Measurements from ENCODE around the gene F2RL3.
A peak's percentile ranks its signal among the peaks of the same experiment; 100 is the strongest.

Gene F2RL3

DNA sequence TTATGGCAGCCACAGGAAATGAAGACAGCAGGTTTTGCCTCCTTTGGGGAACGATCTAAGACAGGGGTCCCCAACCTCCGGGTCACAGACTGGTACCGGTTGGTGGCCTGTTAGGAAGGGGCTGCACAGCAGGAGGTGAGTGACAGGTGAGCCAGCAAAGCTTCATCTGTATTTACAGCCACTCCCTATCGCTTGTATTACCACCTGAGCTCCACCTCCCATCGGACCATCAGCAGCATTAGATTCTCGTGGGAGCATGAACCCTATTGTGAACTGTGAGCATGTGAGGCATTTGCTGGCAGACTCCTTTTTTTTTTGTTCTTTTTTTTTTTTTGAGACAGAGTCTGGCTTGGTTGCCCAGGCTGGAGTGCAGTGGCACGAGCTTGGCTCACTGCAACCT, 22.2 kb downstream of the F2RL3 start:
- DNase-seq, result no peak
- no peak for TF ChIP-seq POLR2A (IDR thresholded peaks at IDR 0.05; ENCODE audit: low read length)
- no peak for TF ChIP-seq GATA1 (IDR thresholded peaks at IDR 0.05; ENCODE audit: low read depth, low read length)

DNA sequence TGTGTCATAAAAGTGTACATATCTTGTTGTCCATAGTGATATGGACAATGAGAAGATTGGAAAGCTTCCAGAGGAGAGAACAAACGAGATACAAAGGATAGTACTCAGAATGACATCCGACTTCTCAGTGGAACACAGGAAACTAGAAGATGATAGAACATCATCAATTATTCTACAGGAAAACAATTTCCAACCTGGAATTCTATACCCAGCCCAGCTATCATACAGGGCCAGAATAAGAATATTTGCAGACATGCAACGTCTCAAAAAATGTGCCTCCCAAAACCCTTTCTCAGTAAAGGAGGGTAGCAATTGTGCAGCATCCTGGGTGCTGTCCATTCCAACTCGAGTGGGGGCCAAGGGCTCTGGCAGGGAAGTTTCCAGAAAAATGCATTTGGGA, 24.0 kb downstream of the F2RL3 start:
- no peak for DNase-seq
- TF ChIP-seq GATA1 (IDR thresholded peaks at IDR 0.05; ENCODE audit: low read depth, low read length) (no peak), POLR2A (IDR thresholded peaks at IDR 0.05; ENCODE audit: low read length) (no peak)

DNA sequence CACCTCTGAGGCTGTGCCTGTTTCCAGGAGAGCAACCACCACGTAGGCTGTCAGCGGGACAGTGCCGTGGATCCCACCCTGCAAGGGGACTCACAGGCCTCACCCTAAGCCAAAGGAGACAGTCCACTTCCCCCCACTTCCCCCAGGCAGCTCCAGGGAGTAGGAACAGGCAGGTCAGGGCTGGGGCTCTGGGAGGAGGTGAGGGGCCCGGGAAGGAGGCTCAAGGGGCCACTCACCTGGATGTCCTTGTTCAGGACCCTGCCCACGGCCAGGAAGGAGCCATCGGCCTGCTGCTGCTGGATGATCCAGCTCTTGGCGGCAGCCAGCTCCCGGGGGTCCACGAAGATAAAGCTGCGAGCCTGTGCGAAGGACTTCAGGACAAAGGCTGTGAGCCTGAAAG, 25.6 kb downstream of the F2RL3 start:
- DNase-seq, result no peak
- TF ChIP-seq GATA1 (IDR thresholded peaks at IDR 0.05; ENCODE audit: low read depth, low read length) (no peak), POLR2A (IDR thresholded peaks at IDR 0.05; ENCODE audit: low read length) (no peak)

DNA sequence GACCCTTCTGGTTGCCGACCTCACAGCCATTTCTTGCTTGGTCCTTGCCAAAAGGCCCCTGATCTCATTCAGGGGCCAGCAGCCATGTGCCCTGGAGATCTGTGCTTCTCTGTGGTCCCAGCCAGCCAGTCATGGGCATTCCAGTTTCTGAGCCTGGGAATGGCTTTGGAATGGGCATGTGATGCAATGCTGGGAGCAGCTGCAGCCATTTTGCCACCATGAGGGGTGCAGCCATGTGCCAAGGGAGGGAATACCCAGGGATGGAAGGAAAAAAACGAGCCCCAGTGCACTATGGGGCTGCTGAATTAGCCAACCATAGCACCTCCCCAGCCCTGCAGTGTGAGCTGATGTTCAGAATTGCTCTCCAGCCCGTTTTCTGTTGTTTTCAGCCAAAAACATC, 26.3 kb downstream of the F2RL3 start:
- no peak for DNase-seq
- TF ChIP-seq GATA1 (IDR thresholded peaks at IDR 0.05; ENCODE audit: low read depth, low read length), result no peak
- no peak for TF ChIP-seq POLR2A (IDR thresholded peaks at IDR 0.05; ENCODE audit: low read length)

DNA sequence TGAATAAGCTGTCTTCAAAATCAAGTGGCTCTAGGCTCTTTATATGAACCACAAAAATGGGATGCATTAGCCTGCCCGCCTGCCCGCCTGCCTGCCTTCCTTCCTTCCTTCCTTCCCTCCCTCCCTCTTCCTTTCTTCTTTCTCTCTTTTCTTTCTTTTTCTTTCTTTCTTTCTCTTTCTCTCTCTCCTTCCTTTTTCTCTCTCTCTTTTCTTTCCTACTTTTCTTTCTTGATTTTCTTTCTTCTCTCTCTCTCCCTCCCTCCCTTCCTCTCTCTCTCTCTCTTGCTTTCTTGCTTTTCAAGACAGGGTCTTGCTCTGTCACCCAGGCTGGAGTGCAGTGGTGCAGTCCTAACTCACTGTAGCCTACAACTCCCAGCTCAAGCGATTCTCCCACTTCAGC, 26.9 kb downstream of the F2RL3 start:
- TF ChIP-seq GATA1 (IDR thresholded peaks at IDR 0.05; ENCODE audit: low read depth, low read length) (no peak), POLR2A (IDR thresholded peaks at IDR 0.05; ENCODE audit: low read length) (no peak)
- DNase-seq, result no peak

DNA sequence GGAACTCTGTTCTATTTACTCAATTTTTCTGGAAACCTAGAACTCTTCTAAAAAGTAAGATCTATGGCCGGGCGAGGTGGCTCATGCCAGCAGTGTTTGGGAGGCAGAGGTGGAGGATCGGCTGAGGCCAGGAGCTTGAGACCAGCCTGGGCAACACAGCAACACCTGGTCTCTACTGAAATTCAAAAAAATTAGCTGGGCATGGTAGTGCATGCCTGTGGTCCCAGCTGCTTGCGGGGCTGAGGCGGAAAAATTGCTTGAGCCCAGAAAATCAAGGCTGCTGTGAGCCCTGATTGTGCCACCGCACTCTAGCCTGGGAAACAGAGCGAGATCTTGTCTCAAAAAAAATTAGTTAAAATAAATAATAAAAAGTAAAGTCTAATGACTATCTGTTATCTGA, 28.6 kb downstream of the F2RL3 start:
- no peak for DNase-seq
- TF ChIP-seq GATA1 (IDR thresholded peaks at IDR 0.05; ENCODE audit: low read depth, low read length) (no peak), POLR2A (IDR thresholded peaks at IDR 0.05; ENCODE audit: low read length) (no peak)

DNA sequence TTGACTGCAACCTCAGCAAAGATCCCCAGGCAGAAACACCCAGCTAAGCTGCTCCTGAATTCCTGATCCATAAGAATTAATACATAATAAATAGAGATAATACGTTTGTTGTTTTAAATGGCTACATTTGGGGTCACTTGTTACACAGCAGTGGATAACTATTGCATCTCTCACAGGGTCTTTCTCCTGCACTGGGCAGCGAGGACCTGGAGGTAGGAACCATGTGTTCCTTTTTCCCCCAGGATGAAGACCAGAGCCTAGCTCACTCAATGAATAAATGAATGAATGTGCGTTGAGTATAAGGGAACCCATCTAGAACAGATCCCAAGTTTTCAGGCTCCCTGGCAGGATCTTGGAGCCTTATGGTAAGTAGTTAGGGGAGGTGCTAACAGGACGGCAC, 30.7 kb downstream of the F2RL3 start:
- DNase-seq, result no peak

DNA sequence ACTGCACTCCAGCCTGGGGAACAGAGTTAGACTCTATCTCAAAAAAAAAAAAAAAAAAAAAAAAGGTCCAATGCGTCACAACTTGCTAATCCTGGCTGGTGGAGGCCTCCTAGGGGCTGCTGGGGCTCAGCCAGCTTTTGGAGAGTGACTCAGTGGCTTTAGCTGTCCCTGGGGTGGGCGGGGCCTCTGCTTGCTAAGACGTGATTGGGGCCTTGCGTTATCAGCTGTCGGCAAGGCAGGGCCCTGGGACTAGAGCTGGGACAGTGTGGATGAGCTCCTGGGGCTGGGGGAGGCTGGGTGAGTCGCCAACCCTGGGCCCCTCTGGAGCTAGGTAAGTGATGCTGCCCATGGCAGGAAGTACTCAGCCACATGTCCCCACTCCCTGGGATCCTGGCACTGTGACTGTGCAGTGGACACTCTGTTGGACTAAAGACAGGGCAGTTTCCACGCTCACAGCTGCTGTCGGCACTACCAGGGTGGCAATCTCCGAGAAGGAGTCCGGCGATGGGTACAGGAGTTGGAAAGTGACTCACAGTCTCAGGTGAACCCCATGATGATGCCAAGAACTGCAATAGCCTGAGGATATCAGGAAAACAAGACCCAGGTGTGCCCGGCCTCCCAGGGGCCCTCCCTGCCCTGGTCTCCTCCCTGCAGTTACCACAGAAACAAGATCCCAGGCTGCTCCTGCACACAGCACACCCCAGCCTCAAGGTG, 32.2 kb downstream of the F2RL3 start:
- TF ChIP-seq GATA1 (IDR thresholded peaks at IDR 0.05; ENCODE audit: low read depth, low read length) (no peak), POLR2A (IDR thresholded peaks at IDR 0.05; ENCODE audit: low read length) (no peak)
- DNase-seq, result peak; percentile 78 to 91

More for the DNA sequence above, 30.7 kb downstream of the F2RL3 start:
- no peak for TF ChIP-seq GATA1 (IDR thresholded peaks at IDR 0.05; ENCODE audit: low read depth, low read length)
- no peak for TF ChIP-seq POLR2A (IDR thresholded peaks at IDR 0.05; ENCODE audit: low read length)

DNA sequence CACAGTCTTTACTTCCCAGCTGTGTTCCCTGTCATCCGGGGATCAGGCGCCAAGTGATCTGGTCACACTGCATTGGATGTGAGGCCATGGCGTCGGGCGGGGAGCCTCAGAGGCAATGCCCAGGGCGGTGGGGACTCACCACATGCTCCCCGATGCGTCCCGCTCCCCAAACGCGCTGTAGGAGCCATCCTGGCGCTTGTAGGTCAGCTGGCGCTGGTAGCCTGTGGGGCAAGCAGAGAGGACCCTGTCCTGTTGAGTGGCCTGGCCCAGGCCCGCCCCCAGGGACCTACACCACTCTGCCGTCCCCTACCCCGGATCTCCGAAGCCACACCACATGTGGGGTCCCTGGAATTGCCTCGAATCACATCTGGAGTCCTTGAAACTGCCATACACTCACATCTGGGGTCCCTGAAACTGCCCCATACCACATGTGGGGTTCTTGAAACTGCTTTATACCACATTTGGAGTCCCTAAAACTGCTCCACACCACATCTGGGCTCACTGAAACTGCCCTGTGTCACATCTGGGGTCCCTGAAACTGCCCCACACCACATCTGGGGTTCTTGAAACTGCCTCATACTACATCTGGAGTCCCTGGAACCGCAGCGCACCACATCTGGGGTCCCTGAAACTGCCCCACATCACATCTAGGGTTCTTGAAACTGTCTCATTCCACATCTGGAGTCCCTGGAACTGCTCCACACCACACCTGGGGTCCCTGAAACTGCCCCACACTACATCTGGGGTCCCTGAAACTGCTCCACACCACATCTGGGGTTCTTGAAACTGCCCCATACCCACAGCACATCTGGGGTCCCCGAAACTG, 33.2 kb downstream of the F2RL3 start:
- DNase-seq, result peak in 1 of 2 experiments; percentile 21
- TF ChIP-seq POLR2A (IDR thresholded peaks at IDR 0.05; ENCODE audit: low read length) (no peak), GATA1 (IDR thresholded peaks at IDR 0.05; ENCODE audit: low read depth, low read length) (no peak)

DNA sequence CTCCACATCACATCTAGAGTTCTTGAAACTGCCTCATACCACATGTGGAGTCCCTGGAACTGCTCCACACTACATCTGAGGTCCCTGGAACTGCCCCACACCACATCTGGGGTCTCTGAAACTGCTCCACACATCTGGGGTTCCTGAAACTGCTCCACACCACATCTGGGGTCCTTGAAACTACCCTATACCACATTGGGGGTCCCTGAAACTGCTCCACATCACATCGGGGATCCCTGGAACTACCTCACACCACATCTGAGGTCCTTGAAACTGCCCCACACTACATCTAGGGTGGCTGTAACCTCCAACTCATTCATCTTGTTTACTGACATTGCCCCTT, 33.8 kb downstream of the F2RL3 start:
- TF ChIP-seq GATA1 (IDR thresholded peaks at IDR 0.05; ENCODE audit: low read depth, low read length) (no peak), POLR2A (IDR thresholded peaks at IDR 0.05; ENCODE audit: low read length) (no peak)
- DNase-seq, result no peak

DNA sequence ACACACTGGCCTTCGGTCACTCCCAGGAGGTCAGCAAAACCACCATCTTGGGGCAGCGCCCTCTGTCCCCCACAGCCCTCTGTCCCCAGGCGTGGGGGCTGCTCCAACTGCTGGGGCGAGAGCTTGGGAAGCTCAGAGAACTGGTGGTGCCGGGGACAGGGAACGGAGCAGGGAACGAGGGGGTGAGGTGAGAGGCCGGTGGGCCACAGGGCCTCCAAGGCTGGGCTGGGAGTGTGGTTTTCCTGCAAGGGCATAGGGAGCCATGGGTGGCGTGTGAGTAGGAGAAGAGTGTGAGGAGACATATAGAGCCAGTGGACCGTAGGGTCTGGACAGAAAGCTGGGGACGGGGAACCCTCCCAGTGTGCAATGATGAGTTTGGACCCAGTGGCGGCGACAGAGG, 34.1 kb downstream of the F2RL3 start:
- no peak for DNase-seq
- no peak for TF ChIP-seq POLR2A (IDR thresholded peaks at IDR 0.05; ENCODE audit: low read length)
- no peak for TF ChIP-seq GATA1 (IDR thresholded peaks at IDR 0.05; ENCODE audit: low read depth, low read length)

DNA sequence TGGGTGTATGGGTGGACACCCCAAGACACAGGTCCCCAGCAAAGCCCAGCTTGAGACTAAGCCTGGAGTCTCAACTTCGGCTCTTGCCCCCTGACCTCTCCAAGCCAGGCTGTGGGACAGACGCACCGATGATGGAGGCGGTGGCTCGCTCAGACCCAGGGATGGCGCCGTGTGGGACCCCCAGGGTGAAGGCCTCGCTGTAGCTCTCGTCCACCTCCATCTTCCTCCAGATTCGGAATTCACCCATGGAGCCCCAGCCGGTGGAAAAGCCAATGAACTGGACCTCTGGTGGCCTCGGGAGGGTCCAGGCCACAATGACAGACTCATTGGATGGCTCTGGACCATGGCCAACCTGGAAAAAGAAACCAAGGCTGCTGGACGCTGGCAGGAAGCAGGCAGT, 39.1 kb downstream of the F2RL3 start:
- no peak for TF ChIP-seq GATA1 (IDR thresholded peaks at IDR 0.05; ENCODE audit: low read depth, low read length)
- TF ChIP-seq POLR2A (IDR thresholded peaks at IDR 0.05; ENCODE audit: low read length), result no peak
- DNase-seq, result no peak

DNA sequence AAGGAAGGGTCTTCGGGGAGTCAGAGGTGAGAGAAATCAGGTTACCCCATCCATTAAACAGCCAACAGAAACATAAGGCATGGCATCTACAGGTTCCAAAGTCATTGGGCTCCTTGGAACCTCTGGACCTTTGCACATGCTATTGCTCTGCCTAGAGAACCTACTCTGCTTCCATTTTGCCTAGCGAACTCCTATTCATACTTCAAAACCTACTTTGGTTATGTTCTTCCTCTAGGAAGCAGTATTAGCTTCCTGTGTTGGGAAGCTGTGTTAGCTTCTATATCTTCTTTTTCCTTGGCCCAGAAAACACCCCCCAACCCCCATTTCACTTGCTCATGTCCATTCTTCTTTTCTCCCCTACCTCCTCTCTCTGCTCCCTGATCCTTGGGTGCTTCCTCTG, 39.6 kb downstream of the F2RL3 start:
- no peak for DNase-seq
- TF ChIP-seq POLR2A (IDR thresholded peaks at IDR 0.05; ENCODE audit: low read length) (no peak), GATA1 (IDR thresholded peaks at IDR 0.05; ENCODE audit: low read depth, low read length) (no peak)

DNA sequence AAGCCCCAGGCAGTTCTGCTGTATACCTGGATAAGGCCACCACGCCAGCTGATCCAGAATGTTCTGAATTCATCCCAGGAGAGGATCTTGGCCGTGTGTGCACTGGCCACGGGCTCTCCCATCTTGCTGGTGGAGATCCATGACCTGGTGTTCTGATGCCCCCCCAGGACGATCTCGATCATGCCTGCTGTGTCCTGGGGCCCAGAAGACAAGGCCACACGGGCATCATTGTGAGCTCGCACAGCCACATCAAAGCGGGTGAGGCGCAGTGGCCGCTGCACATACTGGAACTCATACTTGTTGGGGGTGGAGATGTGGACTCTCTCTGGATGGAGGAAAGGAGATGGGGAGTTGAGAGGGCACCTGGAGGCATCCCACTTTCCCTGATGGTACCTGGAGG, 40.1 kb downstream of the F2RL3 start:
- TF ChIP-seq POLR2A (IDR thresholded peaks at IDR 0.05; ENCODE audit: low read length), result no peak
- TF ChIP-seq GATA1 (IDR thresholded peaks at IDR 0.05; ENCODE audit: low read depth, low read length), result no peak
- DNase-seq, result no peak

DNA sequence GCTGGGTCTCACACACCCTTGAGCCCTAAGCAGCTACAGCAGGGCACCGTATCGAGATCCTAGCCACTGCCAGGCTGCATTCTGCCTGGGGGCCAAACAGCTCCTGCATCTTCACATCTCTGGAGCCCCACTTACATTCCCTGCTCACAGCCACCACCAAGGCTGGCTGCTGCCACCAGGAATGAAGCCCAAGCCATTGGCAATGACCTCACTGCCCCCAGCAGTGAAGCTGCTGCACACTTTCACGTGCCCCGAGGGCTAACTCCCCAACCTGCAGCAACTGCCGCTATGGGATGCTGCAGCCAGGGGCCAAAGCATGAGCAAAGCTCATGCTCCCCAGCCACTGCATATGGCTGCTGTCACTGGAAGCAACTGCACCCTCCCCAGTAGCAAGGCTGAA, 42.0 kb downstream of the F2RL3 start:
- DNase-seq, result no peak
- TF ChIP-seq POLR2A (IDR thresholded peaks at IDR 0.05; ENCODE audit: low read length) (no peak), GATA1 (IDR thresholded peaks at IDR 0.05; ENCODE audit: low read depth, low read length) (no peak)
